Measurements from ENCODE around the gene MBOAT1.

GRCh38 chr6:20112241-20112640 lies 100.0 kb downstream of the MBOAT1 start:
- TF ChIP-seq, protein P1, sequence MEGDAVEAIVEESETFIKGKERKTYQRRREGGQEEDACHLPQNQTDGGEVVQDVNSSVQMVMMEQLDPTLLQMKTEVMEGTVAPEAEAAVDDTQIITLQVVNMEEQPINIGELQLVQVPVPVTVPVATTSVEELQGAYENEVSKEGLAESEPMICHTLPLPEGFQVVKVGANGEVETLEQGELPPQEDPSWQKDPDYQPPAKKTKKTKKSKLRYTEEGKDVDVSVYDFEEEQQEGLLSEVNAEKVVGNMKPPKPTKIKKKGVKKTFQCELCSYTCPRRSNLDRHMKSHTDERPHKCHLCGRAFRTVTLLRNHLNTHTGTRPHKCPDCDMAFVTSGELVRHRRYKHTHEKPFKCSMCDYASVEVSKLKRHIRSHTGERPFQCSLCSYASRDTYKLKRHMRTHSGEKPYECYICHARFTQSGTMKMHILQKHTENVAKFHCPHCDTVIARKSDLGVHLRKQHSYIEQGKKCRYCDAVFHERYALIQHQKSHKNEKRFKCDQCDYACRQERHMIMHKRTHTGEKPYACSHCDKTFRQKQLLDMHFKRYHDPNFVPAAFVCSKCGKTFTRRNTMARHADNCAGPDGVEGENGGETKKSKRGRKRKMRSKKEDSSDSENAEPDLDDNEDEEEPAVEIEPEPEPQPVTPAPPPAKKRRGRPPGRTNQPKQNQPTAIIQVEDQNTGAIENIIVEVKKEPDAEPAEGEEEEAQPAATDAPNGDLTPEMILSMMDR (IDR thresholded peaks at IDR 0.05; ENCODE audit: poor library complexity): no peak
- no peak for TF ChIP-seq EZH2phosphoT487 (IDR thresholded peaks at IDR 0.05; ENCODE audit: low read depth, severe bottlenecking, unreplicated experiment)
- no peak for TF ChIP-seq EZH2 (IDR thresholded peaks at IDR 0.05; ENCODE audit: borderline replicate concordance)

Data from hepatocyte (in vitro differentiated cells).